Fibroblast of the aortic adventitia (primary cell): Measurements from ENCODE around the gene CACYBP. TPM values are rescaled to one million over a fixed set of nuclear protein-coding genes. Genes with fewer than 3 reads are reported as not detected.

Experiments used
- DNase-seq: peaks from one replicate; pipeline ENCODE4 v3.0.0-alpha.2; 2010; ENCODE audit warnings: low read depth
- H3K4me3 ChIP-seq: 2 replicates; pipeline ENCODE4 v1.5.1; 2011; ENCODE audit warnings: low read depth, mild to moderate bottlenecking, control low read depth, low read length, moderate library complexity
- total RNA-seq: library from RNA; depleted of rRNA; stranded (reverse); fragments of >200 nt; gene quantifications from 2 replicates; pipeline ENCODE4 v1.2.3, GENCODE V29; 2012; ENCODE audit warnings: low replicate concordance
- TF ChIP-seq, protein P1 (sequence below): IDR thresholded peaks from 2 replicates; pipeline ENCODE4 v1.5.1; 2011; ENCODE audit warnings: mild to moderate bottlenecking, low read length, control low read depth, inconsistent platforms; ENCODE audit not compliant: insufficient read depth

The CACYBP gene
- total RNA-seq, 1 donor: 108 TPM

DNA sequence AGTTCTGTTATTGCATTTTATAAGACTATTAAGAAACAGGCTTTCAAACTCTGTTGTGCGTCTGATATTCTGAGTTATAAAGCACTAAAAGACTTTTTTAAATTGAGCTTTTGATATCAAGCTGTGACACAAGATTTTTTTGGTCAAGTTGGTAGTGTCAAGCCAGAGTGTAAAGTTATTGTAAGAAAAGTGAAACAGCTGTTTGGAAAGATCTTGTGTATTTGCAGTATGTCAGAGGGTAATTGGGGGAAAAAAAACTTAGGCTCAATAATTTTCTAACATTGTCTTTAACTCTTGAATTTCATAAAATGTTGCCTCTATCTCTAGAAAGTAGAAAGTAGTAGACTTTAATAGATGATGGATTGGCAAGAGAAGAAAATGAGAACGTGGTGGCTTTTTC lies 3.8 kb downstream of the CACYBP start:
- TF ChIP-seq, protein P1, sequence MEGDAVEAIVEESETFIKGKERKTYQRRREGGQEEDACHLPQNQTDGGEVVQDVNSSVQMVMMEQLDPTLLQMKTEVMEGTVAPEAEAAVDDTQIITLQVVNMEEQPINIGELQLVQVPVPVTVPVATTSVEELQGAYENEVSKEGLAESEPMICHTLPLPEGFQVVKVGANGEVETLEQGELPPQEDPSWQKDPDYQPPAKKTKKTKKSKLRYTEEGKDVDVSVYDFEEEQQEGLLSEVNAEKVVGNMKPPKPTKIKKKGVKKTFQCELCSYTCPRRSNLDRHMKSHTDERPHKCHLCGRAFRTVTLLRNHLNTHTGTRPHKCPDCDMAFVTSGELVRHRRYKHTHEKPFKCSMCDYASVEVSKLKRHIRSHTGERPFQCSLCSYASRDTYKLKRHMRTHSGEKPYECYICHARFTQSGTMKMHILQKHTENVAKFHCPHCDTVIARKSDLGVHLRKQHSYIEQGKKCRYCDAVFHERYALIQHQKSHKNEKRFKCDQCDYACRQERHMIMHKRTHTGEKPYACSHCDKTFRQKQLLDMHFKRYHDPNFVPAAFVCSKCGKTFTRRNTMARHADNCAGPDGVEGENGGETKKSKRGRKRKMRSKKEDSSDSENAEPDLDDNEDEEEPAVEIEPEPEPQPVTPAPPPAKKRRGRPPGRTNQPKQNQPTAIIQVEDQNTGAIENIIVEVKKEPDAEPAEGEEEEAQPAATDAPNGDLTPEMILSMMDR: no peak
- DNase-seq: no peak
- H3K4me3 ChIP-seq: no peak overlapping the region

DNA sequence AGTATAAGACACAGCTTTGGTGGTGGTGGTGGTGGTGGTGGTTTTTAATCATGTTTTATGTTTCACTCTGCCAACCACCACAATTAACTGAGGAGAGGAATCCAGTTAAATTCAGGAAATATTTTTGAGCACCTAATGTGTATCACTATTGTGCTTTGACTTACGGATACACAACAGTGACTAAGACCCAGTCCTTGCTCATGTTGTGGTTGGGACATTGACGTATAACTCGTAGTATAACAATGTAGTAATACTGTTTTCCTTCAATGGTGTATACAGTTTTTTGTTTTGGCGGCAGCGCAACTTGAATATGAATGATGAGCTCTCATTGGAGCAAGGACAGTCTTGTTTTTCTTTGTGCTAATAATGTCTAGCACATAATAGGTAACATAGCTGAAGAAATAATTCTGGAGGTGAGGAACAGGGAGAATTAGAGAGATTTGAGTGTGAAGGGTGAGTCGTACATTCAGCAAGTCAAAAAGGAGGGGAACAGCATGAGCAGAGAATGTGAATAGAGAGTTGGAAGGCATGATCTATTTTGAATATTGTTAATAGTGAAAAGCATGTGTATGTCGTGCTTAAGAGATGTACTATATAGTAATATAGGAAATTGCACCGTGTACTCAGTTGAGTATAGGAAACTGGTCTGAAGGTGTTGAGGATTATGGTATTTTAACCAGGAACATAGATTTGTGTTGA lies 5.5 kb downstream of the CACYBP start:
- DNase-seq: no peak
- TF ChIP-seq, protein P1: no peak
- no peak overlapping the region for H3K4me3 ChIP-seq

DNA sequence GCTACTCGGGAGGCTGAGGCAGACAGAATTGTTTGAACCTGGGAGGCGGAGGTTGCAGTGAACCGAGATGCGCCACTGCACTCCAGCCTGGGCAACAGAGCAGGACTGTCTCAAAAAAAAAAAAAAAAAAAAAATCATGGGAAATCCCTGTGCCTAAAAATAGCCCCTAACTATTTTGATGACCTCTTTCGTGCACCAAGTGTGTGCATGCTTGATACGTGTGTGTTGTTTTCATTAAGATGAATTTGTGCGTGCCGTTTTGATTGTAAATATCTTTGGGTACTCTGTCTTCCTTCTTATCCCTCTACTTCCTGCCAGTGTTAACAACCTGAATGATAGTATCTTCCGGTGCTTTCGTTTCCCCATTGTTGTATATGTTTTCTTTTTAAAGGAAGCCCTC lies 9.8 kb downstream of the CACYBP start:
- no peak overlapping the region for H3K4me3 ChIP-seq
- DNase-seq: no peak
- TF ChIP-seq, protein P1: no peak

DNA sequence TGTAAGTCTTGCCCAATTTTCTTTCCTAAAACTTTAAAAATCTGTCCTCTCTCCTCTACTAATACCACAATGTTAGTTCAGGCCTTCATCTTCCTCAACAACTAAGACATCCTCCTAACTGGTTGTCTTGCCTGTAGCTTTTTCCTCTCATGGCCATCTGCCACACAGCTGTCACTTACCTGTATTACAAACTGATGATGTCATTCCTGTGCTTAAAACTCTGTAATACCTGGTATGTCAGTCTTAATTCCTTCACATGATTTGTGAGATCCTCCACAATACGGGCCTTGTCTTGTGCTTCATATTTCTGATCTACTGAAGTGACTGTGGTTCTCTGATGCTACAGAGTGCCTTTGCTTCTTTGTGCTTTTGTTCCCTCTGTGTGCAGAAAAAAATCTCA lies 13.7 kb downstream of the CACYBP start:
- H3K4me3 ChIP-seq: no peak overlapping the region
- no peak for DNase-seq
- TF ChIP-seq, protein P1: no peak

DNA sequence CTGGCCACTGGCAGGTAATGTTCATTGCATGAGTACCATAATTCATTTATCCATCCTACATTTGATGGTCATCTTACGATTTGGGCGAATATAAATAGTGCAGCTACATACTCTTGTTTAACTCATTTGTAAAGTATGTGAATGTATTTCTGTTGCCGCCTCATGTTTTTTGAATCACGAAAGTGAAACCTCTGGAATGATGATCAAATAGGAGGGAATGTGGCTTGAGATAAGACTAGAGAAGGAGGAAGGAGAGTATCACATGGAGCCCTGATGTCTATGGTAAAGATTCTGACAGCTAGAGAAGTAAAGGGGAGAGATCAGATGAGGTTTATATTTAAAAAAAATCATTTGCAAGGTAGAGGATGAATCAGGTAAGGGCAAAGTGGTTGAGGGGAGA lies 15.5 kb downstream of the CACYBP start:
- peak; percentile 82 for DNase-seq
- TF ChIP-seq, protein P1: no peak
- no peak overlapping the region for H3K4me3 ChIP-seq

DNA sequence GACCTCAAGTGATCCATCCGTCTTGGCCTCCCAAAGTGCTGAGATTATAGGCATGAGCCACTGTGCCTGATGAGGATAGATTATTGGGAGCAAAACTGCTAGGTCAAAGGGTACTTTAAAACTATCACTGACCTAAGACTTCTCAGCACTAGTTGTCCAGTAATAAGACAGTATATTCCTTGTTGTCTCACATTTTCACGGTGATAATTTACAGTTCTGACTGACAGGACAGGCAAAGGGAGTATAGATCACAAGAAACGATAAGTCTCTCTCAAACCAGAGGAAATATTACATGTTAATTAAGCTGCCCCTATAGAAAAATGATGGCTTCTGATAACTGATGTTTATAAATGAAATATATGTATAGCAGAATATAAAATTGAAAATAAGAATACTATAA lies 19.8 kb downstream of the CACYBP start:
- H3K4me3 ChIP-seq: no peak overlapping the region
- TF ChIP-seq, protein P1: no peak
- no peak for DNase-seq
